GM21367 (cell line): ENCODE results near the gene DMC1.
A peak's percentile ranks its signal among the peaks of the same experiment; 100 is the strongest.

Source experiments
- ATAC-seq: cut with Tn5 transposase; IDR thresholded peaks from one replicate; pipeline ENCODE4 v1.9.1; 2021; ENCODE audit not compliant: unreplicated experiment

The DMC1 gene

GRCh38 chr22:38567531-38568285 lies 2.3 kb downstream of the DMC1 start:
- ATAC-seq = no peak

- ATAC-seq = no peak
Measured at GRCh38 chr22:38566726-38567504, 3.1 kb downstream of the DMC1 start.

- no peak for ATAC-seq
Measured at GRCh38 chr22:38565441-38565840, 4.5 kb downstream of the DMC1 start.

- no peak for ATAC-seq
Measured at GRCh38 chr22:38564669-38565068, 5.3 kb downstream of the DMC1 start.

- no peak for ATAC-seq
Measured at GRCh38 chr22:38554281-38554680, 15.7 kb downstream of the DMC1 start.

GRCh38 chr22:38549101-38549894 lies 20.7 kb downstream of the DMC1 start:
- ATAC-seq = no peak

- ATAC-seq = no peak
Measured at GRCh38 chr22:38540701-38541100, 29.3 kb downstream of the DMC1 start.

- no peak for ATAC-seq
Measured at GRCh38 chr22:38531251-38531938, 38.6 kb downstream of the DMC1 start.

GRCh38 chr22:38524429-38524828 lies 45.6 kb downstream of the DMC1 start:
- ATAC-seq = no peak

GRCh38 chr22:38523479-38523878 lies 46.5 kb downstream of the DMC1 start:
- ATAC-seq = no peak

GRCh38 chr22:38523029-38523428 lies 47.0 kb downstream of the DMC1 start:
- ATAC-seq = no peak

- ATAC-seq = no peak
Measured at GRCh38 chr22:38519453-38520250, 50.3 kb downstream of the DMC1 start.

- no peak for ATAC-seq
Measured at GRCh38 chr22:38518620-38519019, 51.4 kb downstream of the DMC1 start.

GRCh38 chr22:38513063-38513462 lies 56.9 kb downstream of the DMC1 start:
- ATAC-seq = no peak

- ATAC-seq = no peak
Measured at GRCh38 chr22:38510416-38510970, 59.5 kb downstream of the DMC1 start.

- peak; percentile 60 for ATAC-seq
Measured at GRCh38 chr22:38506118-38506962, 63.6 kb downstream of the DMC1 start, which contains the start of gene DDX17. TSS of gene DDX17 (minus strand) at chr22:38506311.

GRCh38 chr22:38505541-38506117 lies 64.4 kb downstream of the DMC1 start:
- peak; percentile 21 for ATAC-seq

- no peak for ATAC-seq
Measured at GRCh38 chr22:38504731-38505540, 65.0 kb downstream of the DMC1 start.
